H1 (cell line): ENCODE results near the gene FABP7. TPM values are rescaled to one million over a fixed set of nuclear protein-coding genes. Genes with fewer than 3 reads are reported as not detected.

ENCODE experiments used
- CTCF ChIA-PET: fragments of 300-600 bp; sonication (Branson Sonifier 250); formaldehyde crosslinking; loops from one replicate; lab custom pipeline; 2021; ENCODE audit not compliant: partially characterized antibody; lab: Charles Lee
- POLR2A ChIA-PET: fragments of 300-600 bp; sonication (Branson Sonifier 250); formaldehyde crosslinking; loops from one replicate; lab custom pipeline; 2021; ENCODE audit warnings: inconsistent platforms; ENCODE audit not compliant: partially characterized antibody; lab: Charles Lee
- DNase-seq, 2 experiments: peaks; one replicate each; pipeline versions ENCODE4 v3.0.0 to v3.0.0-alpha.2; 2010 to 2022; ENCODE audit warnings: low spot score in 2 of 2, low read depth in 1 of 2, mixed read lengths in 1 of 2
- FAIRE-seq: peaks from 2 replicates; lab custom pipeline; 2011; peaks lifted over from hg19 to GRCh38; lab: Jason Lieb, UNC
- H2AFZ ChIP-seq: 2 replicates; pipeline ENCODE4 v1.8.1; 2012; ENCODE audit warnings: low read length, inconsistent platforms
- H2AK5ac ChIP-seq: 2 replicates; pipeline ENCODE4 v1.6.1; 2013; ENCODE audit warnings: low read depth, low read length
- H2BK120ac ChIP-seq: replicated peaks from 2 replicates; pipeline ENCODE3; 2013; ENCODE audit warnings: low read depth, low read length, inconsistent platforms
- H2BK12ac ChIP-seq: 2 replicates; pipeline ENCODE4 v1.6.1; 2013; ENCODE audit warnings: low read depth, low read length
- H2BK15ac ChIP-seq: 2 replicates; pipeline ENCODE4 v1.6.1; 2013; ENCODE audit warnings: low read length
- H2BK20ac ChIP-seq: 2 replicates; pipeline ENCODE4 v1.6.1; 2013; ENCODE audit warnings: low read length
- H2BK5ac ChIP-seq: 2 replicates; pipeline ENCODE4 v1.6.1; 2013; ENCODE audit warnings: low read depth, low read length
- H3K14ac ChIP-seq: 2 replicates; pipeline ENCODE4 v1.6.1; 2013; ENCODE audit warnings: inconsistent platforms; ENCODE audit not compliant: insufficient read length
- H3K18ac ChIP-seq: 2 replicates; pipeline ENCODE4 v1.6.1; 2013; ENCODE audit warnings: low read length; ENCODE audit errors: extremely low read depth
- H3K23ac ChIP-seq: 2 replicates; pipeline ENCODE4 v1.6.1; 2013; ENCODE audit warnings: inconsistent platforms; ENCODE audit not compliant: insufficient read length
- H3K23me2 ChIP-seq: 2 replicates; pipeline ENCODE4 v1.6.1; 2013; ENCODE audit warnings: low read depth, low read length
- H3K27ac ChIP-seq: 2 replicates; pipeline ENCODE4 v1.6.1; 2011; ENCODE audit warnings: low read depth, low read length, inconsistent platforms
- H3K27me3 ChIP-seq, 4 experiments: replicated peaks in 1 of 4; 1 replicate in 1 of 4; 2 replicates in 3 of 4; pipeline versions ENCODE4 v1.6.1 to v1.8.1; 2011 to 2013; ENCODE audit warnings: low read length in 3 of 4, mild to moderate bottlenecking in 3 of 4, inconsistent platforms in 2 of 4, mixed read lengths in 2 of 4, moderate library complexity in 1 of 4; ENCODE audit not compliant: control insufficient read depth in 3 of 4, insufficient read depth in 3 of 4; ENCODE audit errors: extremely low read depth in 1 of 4
- H3K36me3 ChIP-seq, 4 experiments: 2 replicates each; pipeline versions ENCODE4 v1.6.1 to v1.8.1; 2011 to 2013; ENCODE audit warnings: mild to moderate bottlenecking in 4 of 4, low read length in 3 of 4, moderate library complexity in 2 of 4, control low read depth in 1 of 4, inconsistent platforms in 1 of 4; ENCODE audit not compliant: insufficient read depth in 4 of 4, control insufficient read depth in 2 of 4
- H3K4ac ChIP-seq: replicated peaks from 2 replicates; pipeline ENCODE3; 2013; ENCODE audit warnings: low read length, low read depth, mixed read lengths, inconsistent platforms; ENCODE audit not compliant: insufficient read length
- H3K4me1 ChIP-seq, 4 experiments: replicated peaks in 1 of 4; 1 replicate in 1 of 4; 2 replicates in 3 of 4; pipeline versions ENCODE4 v1.6.1 to v1.8.1; 2011 to 2013; ENCODE audit warnings: low read length in 3 of 4, inconsistent platforms in 2 of 4, mixed read lengths in 1 of 4; ENCODE audit not compliant: insufficient read depth in 4 of 4, control insufficient read depth in 3 of 4
- H3K4me2 ChIP-seq, 2 experiments: 2 replicates each; pipeline versions ENCODE4 v1.6.1 to v1.8.1; 2011 to 2013; ENCODE audit warnings: low read depth in 2 of 2, low read length in 2 of 2, control low read depth in 1 of 2, inconsistent platforms in 1 of 2, mild to moderate bottlenecking in 1 of 2; ENCODE audit not compliant: insufficient read depth in 1 of 2
- H3K4me3 ChIP-seq, 4 experiments: fragments of 200-600, 300-600 bp in 1 of 4; sonication (generic), shearing (Covaris generic), sonication (Bioruptor Twin) in 1 of 4; 2 replicates each; pipeline versions ENCODE4 v1.5.1 to v1.8.1; 2011 to 2016; ENCODE audit warnings: low read length in 4 of 4, low read depth in 3 of 4, control low read depth in 2 of 4, inconsistent platforms in 2 of 4, mild to moderate bottlenecking in 2 of 4, mixed read lengths in 1 of 4, moderate library complexity in 1 of 4; ENCODE audit not compliant: insufficient read depth in 2 of 4; ENCODE audit errors: extremely low read depth in 1 of 4
- H3K56ac ChIP-seq: replicated peaks from 2 replicates; pipeline ENCODE3; 2013; ENCODE audit warnings: low read depth, mild to moderate bottlenecking, mixed read lengths, low read length, inconsistent platforms; ENCODE audit not compliant: insufficient read length
- H3K79me1 ChIP-seq: 2 replicates; pipeline ENCODE4 v1.6.1; 2013; ENCODE audit warnings: low read depth, low read length, control low read depth
- H3K79me2 ChIP-seq, 2 experiments: 2 replicates each; pipeline versions ENCODE4 v1.6.1 to v1.8.1; 2012 to 2013; ENCODE audit warnings: low read length in 2 of 2, mild to moderate bottlenecking in 2 of 2, inconsistent platforms in 1 of 2; ENCODE audit not compliant: insufficient read depth in 2 of 2, control insufficient read depth in 1 of 2
- H3K9ac ChIP-seq, 4 experiments: replicated peaks in 1 of 4; 1 replicate in 1 of 4; 2 replicates in 3 of 4; pipeline versions ENCODE4 v1.6.1 to v1.8.1; 2011 to 2013; ENCODE audit warnings: low read depth in 3 of 4, low read length in 3 of 4, control low read depth in 2 of 4, mild to moderate bottlenecking in 2 of 4, moderate library complexity in 2 of 4, inconsistent platforms in 1 of 4; ENCODE audit errors: extremely low read depth in 1 of 4
- H3K9me3 ChIP-seq, 2 experiments: 2 replicates each; pipeline versions ENCODE4 v1.6.1 to v1.8.1; 2012 to 2013; ENCODE audit warnings: mild to moderate bottlenecking in 2 of 2, moderate library complexity in 2 of 2, control low read depth in 1 of 2, inconsistent platforms in 1 of 2, low read depth in 1 of 2, low read length in 1 of 2, mixed read lengths in 1 of 2; ENCODE audit not compliant: insufficient read depth in 2 of 2
- H4K20me1 ChIP-seq, 2 experiments: replicated peaks in 1 of 2; 2 replicates each; pipeline versions ENCODE3 to v1.8.1; 2011 to 2013; ENCODE audit warnings: inconsistent platforms in 2 of 2, low read length in 2 of 2, mild to moderate bottlenecking in 1 of 2; ENCODE audit not compliant: insufficient read depth in 2 of 2, control insufficient read depth in 1 of 2
- H4K5ac ChIP-seq: 2 replicates; pipeline ENCODE4 v1.6.1; 2013; ENCODE audit warnings: low read length, low read depth, mixed read lengths, inconsistent platforms; ENCODE audit not compliant: insufficient read length
- H4K8ac ChIP-seq: 2 replicates; pipeline ENCODE4 v1.8.0; 2013; ENCODE audit warnings: mild to moderate bottlenecking, moderate library complexity, low read length, inconsistent platforms; ENCODE audit not compliant: insufficient read depth; ENCODE audit errors: extremely low read depth
- H4K91ac ChIP-seq: replicated peaks from 2 replicates; pipeline ENCODE3; 2013; ENCODE audit warnings: low read length, mixed read lengths, inconsistent platforms; ENCODE audit not compliant: insufficient read length
- ATF3 ChIP-seq: IDR thresholded peaks from 2 replicates; pipeline ENCODE4 v1.6.1; 2011; ENCODE audit warnings: low read depth, mild to moderate bottlenecking, low read length; ENCODE audit not compliant: insufficient read depth
- HDAC6 ChIP-seq: IDR thresholded peaks from one replicate; pipeline ENCODE4 v1.7.1; 2012; ENCODE audit warnings: low read depth, mild to moderate bottlenecking, inconsistent platforms, low read length, moderate library complexity
- KDM1A ChIP-seq: fragments of 200-600, 300-600 bp; sonication (generic); IDR thresholded peaks from 2 replicates; pipeline ENCODE4 v1.7.1; 2016; ENCODE audit warnings: mild to moderate bottlenecking, low read length, borderline replicate concordance
- RAD21 ChIP-seq, 2 experiments: IDR thresholded peaks in 1 of 2; conservative IDR thresholded peaks in 1 of 2; 2 replicates each; pipeline ENCODE4 v1.6.1; 2011; ENCODE audit warnings: low read depth in 2 of 2, low read length in 2 of 2, improper control_type of control experiment in 1 of 2, inconsistent platforms in 1 of 2, mild to moderate bottlenecking in 1 of 2, moderate library complexity in 1 of 2
- SP4 ChIP-seq: IDR thresholded peaks from 2 replicates; pipeline ENCODE4 v1.6.1; 2012; ENCODE audit warnings: low read length, inconsistent platforms
- TAF1 ChIP-seq: IDR thresholded peaks from 2 replicates; pipeline ENCODE4 v1.6.1; 2011; ENCODE audit warnings: mild to moderate bottlenecking, low read depth, low read length
- ZNF274 ChIP-seq: IDR thresholded peaks from 2 replicates; pipeline ENCODE4 v1.7.0; 2012; ENCODE audit warnings: low read length, borderline replicate concordance; ENCODE audit errors: extremely low read depth
- WGBS, 2 experiments: shearing (Covaris generic) in 1 of 2; methylation state at CpG; one replicate each; pipeline versions ENCODE4 v1.1.6 to v1.1.7; 2013 to 2015; ENCODE audit warnings: low lambda C conversion rate in 2 of 2, mixed read lengths in 2 of 2, inconsistent platforms in 1 of 2, low coverage in 1 of 2, missing lambda C conversion rate in 1 of 2; ENCODE audit not compliant: insufficient replicate concordance in 2 of 2, insufficient coverage in 1 of 2, insufficient read length in 1 of 2; ENCODE audit errors: extremely low coverage in 1 of 2, missing lambda C conversion rate in 1 of 2; 5-methylcytosine and 5-hydroxymethylcytosine counted together
- polyA plus RNA-seq, 7 experiments: library from polyadenylated mRNA; depleted of rRNA in 3 of 7; stranded (reverse) in 5 of 7; unstranded in 2 of 7; fragments of >200 nt in 5 of 7; fragments of 200-250 nt in 2 of 7; gene quantifications; 1 replicate in 5 of 7; 2 replicates in 1 of 7; 4 replicates in 1 of 7; pipeline versions ENCODE4 v1.2.1 to v1.2.3, GENCODE V29; 2011 to 2013; ENCODE audit warnings: missing spikeins in 2 of 7, mixed read lengths in 2 of 7
- total RNA-seq: library from RNA; stranded (reverse); fragmentation: NEBNext Ultra II Directional; extraction: Animal tissue kit (Norgen Biotek cat#: 25700); gene quantifications from 2 replicates; pipeline ENCODE4 v1.2.1, GENCODE V29; 2021

Gene FABP7
- total and polyA plus RNA-seq, 2 of the 8 experiments (the other 6 are each of a cell fraction or from before 2014, with no cell fraction given) = 10.6 to 13.1 TPM

DNA sequence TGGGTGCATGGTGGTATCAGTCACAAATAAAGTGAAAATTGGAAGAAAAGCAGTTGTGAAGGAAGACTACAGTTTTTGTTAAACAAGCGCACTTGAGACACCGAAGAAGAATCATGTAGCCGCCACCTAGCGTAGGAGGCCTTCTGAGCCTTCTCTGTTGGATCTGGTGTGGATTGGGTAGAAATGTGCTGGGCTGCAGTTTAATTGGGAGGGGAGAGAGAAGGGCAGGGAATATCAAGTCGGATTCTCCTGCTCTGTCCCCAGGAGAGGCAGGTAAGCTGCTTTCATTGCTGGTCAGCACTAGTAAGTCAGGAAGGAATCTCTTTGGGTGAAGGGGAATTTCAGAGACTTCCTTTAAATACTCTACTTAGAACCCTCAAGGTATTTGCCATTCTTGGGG lies 1.2 kb upstream of the FABP7 start:
- TF ChIP-seq RAD21 (IDR thresholded peaks at IDR 0.05 in 1 of 2, conservative IDR thresholded peaks at IDR 0.05 in 1 of 2; ENCODE audit: low read depth in 2 of 2, low read length in 2 of 2) = no peak
- TF ChIP-seq ATF3 = no peak
- TF ChIP-seq ZNF274 = no peak
- TF ChIP-seq KDM1A = no peak
- TF ChIP-seq TAF1 = no peak
- TF ChIP-seq SP4 = no peak
- no peak for TF ChIP-seq HDAC6
- Histone ChIP-seq H3K9ac (no peak overlapping the region), H2BK120ac (no peak overlapping the region), H4K5ac (no peak overlapping the region), H4K91ac (no peak overlapping the region), H3K14ac (no peak overlapping the region), H2BK15ac (no peak overlapping the region), H4K8ac (no peak overlapping the region), H3K27ac (no peak overlapping the region), H2BK20ac (peak overlapping the region; percentile 11), H3K4me1 (peaks cover 2 to 9% (median 8%) of the 10 kb centered on the region in 4 experiments; a peak in 6 of 7 replicates), H2AK5ac (no peak overlapping the region), H3K4me2 (no peak overlapping the region; a peak in 1 of 4 replicates), H3K36me3 (no peaks in the 10 kb centered on the region), H2AFZ (peak overlapping the region; percentile 89), H3K4me3 (no peak overlapping the region), H3K79me1 (no peaks in the 10 kb centered on the region), H3K23me2 (no peaks in the 10 kb centered on the region; the same call in 1 of the 2 replicates), H3K18ac (no peak overlapping the region), H2BK5ac (no peak overlapping the region; the same call in 1 of the 2 replicates), H2BK12ac (0 out of 2 replicates have a peak overlapping the region, but pooled peaks have one; percentile 20), H3K27me3 (no peaks in the 10 kb centered on the region), H3K4ac (no peak overlapping the region), H4K20me1 (no peaks in the 10 kb centered on the region), H3K79me2 (no peaks in the 10 kb centered on the region), H3K9me3 (no peaks in the 10 kb centered on the region), H3K56ac (no peak overlapping the region), H3K23ac (no peak overlapping the region)
- ChIA-PET CTCF (interaction anchor here (0.6 to 1.9 kb wide), 3 partner anchors 11 to 101 kb away, joined by 4 to 5 read pairs (median 5); partner anchors contain the start of gene SMPDL3A), POLR2A (no interaction called here)
- FAIRE-seq (no peak), DNase-seq (no peak)
- WGBS, 2 experiments = 82% methylated on average over 5 of the region's 5 CpGs; no CpG with 5 or more reads in 1 of the 2 experiments
